ENCODE measurements around the gene TXLNG.
A peak's percentile ranks its signal among the peaks of the same experiment; 100 is the strongest.

The TXLNG gene

GRCh38 chrX:16870862-16871815, 84.9 kb downstream of the TXLNG start:
- peak; percentile 19 for DNase-seq (ENCODE audit: low read depth)

GRCh38 chrX:16873106-16873505, 86.8 kb downstream of the TXLNG start:
- no peak for DNase-seq (ENCODE audit: low read depth)

GRCh38 chrX:16874458-16875095, 88.3 kb downstream of the TXLNG start:
- DNase-seq (ENCODE audit: low read depth), result no peak

- DNase-seq (ENCODE audit: low read depth), result no peak
Measured at GRCh38 chrX:16876696-16877095, 90.4 kb downstream of the TXLNG start.

- no peak for DNase-seq (ENCODE audit: low read depth)
Measured at GRCh38 chrX:16882169-16882568, 95.9 kb downstream of the TXLNG start.

GRCh38 chrX:16882702-16883486, 96.6 kb downstream of the TXLNG start:
- DNase-seq (ENCODE audit: low read depth), result peak; percentile 59

- no peak for DNase-seq (ENCODE audit: low read depth)
Measured at GRCh38 chrX:16883487-16883804, 97.2 kb downstream of the TXLNG start.

GRCh38 chrX:16885628-16886027, 99.4 kb downstream of the TXLNG start:
- no peak for DNase-seq (ENCODE audit: low read depth)

GRCh38 chrX:16892504-16893362, 106.5 kb downstream of the TXLNG start:
- peak; percentile 41 for DNase-seq (ENCODE audit: low read depth)
